GM10266 (cell line): ENCODE results near the gene NFX1.

Experiments used
- DNase-seq: peaks from one replicate; pipeline ENCODE4 v3.0.0; 2012; ENCODE audit errors: extremely low spot score
- TF ChIP-seq, protein P1 (sequence below): IDR thresholded peaks from 2 replicates; pipeline ENCODE4 v1.5.1; 2012; ENCODE audit warnings: mild to moderate bottlenecking, low read depth; ENCODE audit not compliant: control insufficient read depth, insufficient read depth; ENCODE audit errors: missing control alignments

The NFX1 gene

DNA sequence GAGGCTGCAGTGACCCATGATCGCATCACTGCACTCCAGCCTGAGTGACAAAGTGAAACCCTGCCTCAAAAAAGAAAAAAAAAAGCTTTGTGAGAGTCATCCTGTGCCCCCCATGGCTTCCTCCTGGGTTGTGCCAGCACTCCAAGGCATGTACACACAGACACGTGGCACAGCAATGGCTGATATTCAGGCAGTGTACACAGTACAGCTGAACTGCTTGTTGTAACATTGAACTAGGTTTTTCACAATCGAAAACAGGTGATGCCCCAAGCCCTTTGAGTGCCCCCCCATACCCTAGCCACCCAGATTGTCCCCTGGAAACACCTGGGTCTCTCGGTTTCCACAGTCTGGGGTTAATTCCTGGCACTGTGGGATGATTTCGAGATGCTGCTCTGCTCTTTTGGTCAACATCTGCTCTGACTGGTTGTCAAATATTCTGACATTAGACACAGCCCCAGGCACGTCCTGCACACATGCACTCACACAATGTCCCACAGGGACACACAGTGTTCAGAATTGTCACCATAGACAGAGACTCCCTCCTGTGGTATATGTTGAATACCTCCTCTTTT, 41.1 kb upstream of the NFX1 start:
- DNase-seq: peak; percentile 23
- TF ChIP-seq, protein P1, sequence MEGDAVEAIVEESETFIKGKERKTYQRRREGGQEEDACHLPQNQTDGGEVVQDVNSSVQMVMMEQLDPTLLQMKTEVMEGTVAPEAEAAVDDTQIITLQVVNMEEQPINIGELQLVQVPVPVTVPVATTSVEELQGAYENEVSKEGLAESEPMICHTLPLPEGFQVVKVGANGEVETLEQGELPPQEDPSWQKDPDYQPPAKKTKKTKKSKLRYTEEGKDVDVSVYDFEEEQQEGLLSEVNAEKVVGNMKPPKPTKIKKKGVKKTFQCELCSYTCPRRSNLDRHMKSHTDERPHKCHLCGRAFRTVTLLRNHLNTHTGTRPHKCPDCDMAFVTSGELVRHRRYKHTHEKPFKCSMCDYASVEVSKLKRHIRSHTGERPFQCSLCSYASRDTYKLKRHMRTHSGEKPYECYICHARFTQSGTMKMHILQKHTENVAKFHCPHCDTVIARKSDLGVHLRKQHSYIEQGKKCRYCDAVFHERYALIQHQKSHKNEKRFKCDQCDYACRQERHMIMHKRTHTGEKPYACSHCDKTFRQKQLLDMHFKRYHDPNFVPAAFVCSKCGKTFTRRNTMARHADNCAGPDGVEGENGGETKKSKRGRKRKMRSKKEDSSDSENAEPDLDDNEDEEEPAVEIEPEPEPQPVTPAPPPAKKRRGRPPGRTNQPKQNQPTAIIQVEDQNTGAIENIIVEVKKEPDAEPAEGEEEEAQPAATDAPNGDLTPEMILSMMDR: no peak

DNA sequence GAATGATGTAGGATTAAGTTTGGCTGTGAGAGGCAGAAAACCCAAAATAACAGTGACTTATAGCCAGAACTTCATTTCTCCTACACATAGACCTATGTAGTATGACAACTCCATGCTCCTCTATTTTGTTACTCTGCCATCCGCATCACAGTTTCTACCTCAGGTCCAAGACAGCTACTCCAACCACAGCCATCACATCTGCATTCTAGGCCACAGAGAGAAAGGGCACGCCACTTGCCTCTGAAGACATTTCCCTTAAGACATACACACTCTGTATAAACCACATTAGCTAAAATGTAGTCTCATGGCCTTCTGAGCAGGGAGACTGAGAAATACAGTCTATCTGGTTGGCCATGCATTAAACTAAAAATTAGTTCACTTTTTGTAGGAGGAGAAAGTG, 40.3 kb upstream of the NFX1 start:
- no peak for DNase-seq
- TF ChIP-seq, protein P1: no peak

DNA sequence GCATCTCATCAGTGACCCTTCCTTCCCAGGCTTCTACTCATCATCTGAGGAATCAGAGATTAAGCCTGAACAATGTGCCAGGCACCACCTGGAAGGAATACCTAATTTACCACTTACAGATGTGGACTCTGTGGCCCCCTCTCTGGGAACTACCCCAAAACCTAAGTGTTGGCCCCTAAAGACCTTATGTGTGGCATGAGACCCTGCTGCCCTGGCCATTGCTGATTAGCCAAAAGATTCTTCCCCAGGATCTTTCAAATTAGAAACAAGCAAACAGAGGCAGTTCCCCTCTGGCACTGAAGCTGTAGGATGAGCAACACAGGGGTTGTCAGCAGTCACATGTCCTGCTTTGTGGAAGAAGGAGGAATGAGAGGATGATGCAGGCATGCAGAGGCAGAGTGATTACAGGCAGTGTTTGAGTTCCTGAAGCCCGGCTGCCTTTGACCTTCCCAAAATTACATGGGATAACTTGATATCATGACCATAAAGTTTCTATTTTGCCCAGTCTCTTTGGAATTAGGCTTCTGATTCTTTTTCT, 39.8 kb upstream of the NFX1 start:
- no peak for DNase-seq
- TF ChIP-seq, protein P1: no peak

DNA sequence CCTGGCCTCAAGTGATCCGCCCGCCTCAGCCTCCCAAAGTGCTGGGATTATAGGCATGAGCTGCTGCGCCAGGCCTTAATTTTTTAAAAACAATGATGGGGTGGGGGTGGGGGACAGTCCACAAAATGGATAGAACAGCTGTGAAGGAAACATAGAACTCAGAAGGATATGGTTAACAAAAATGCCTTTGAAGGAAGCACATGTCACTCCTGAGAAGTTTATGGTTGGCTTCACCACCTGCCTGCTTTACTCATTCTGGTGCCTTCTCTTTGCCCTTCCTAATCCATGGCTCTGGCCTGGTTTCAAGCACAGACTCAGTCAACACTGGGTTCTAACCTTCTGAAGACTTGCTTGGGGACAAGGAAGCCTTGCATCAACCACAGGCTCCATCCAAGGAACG, 36.1 kb upstream of the NFX1 start:
- TF ChIP-seq, protein P1: no peak
- DNase-seq: no peak

DNA sequence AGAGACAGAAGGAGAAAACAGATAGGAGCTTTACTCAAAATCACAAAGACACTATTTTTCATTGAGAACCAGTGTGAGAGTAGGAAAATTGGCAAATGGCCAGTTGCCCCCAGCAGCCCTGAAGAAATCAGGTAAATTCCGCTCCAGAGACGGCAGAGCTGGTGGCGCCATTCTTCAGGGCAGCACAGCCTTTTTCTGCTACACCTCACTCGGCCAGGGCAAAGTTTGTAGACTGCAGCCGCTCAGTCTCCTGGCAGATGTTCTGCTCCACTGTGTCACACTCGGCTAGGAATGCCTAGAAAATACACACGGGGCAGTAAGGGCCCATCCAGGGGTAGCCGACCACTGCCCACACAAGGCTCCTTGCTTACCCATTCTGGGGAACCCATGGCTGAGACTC, 35.3 kb upstream of the NFX1 start:
- DNase-seq: no peak
- TF ChIP-seq, protein P1: no peak

DNA sequence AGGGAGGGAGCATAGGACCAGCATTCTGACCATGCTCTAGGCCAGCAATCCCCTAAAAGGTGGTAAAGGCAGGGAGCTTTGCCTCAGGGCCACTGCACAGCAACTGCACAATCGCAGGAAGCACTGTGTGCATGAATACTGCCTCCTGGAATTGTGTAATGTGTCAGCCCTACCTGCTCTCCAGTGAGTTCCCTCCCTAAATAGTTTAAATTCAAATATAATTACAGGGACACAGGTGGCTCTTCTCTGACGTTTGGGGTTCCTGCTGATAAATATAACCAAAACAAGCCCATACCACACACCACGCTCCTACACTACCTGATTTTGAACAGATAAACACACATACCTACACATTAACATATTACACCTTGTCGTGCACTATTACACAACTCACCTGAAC, 34.8 kb upstream of the NFX1 start:
- TF ChIP-seq, protein P1: no peak
- no peak for DNase-seq

DNA sequence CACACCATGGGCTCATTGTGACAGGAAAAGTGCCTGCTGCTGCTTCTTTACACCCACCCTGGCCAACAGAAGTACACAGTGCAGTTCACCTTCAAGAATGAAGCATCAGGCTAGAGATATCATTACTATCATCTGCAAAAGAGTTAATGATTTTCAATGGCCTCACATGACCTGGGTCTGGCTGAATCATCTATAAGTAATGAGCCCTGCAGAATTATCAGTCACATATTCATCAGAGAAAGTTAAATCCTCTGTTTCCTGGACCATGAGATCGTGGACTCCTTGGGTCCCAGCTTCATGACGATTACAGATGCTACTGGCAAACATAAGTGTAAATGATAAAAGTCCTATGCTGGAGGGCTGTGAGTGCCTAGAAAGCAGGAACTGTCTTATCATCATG, 34.1 kb upstream of the NFX1 start:
- DNase-seq: no peak
- TF ChIP-seq, protein P1: no peak
